Astrocyte (in vitro differentiated cells and primary cell): Measurements from ENCODE around the gene PIGT. TPM values are rescaled to one million over a fixed set of nuclear protein-coding genes. Genes with fewer than 3 reads are reported as not detected.

Experiments used
- DNase-seq: peaks from one replicate; pipeline ENCODE4 v3.0.0-alpha.2; 2010; ENCODE audit warnings: low read depth
- FAIRE-seq: peaks from 2 replicates; lab custom pipeline; 2011; peaks lifted over from hg19 to GRCh38; lab: Jason Lieb, UNC
- H2AFZ ChIP-seq: 2 replicates; pipeline ENCODE4 v1.6.0; 2012; ENCODE audit warnings: low read depth, low read length, inconsistent platforms
- H3K27ac ChIP-seq: 2 replicates; pipeline ENCODE4 v1.5.1; 2011; ENCODE audit warnings: low read depth, low read length, inconsistent platforms
- H3K27me3 ChIP-seq: 2 replicates; pipeline ENCODE4 v1.6.0; 2011; ENCODE audit warnings: low read length, inconsistent platforms; ENCODE audit not compliant: insufficient read depth
- H3K36me3 ChIP-seq: 2 replicates; pipeline ENCODE4 v1.5.1; 2011; ENCODE audit warnings: low read length, inconsistent platforms; ENCODE audit not compliant: insufficient read depth
- H3K4me1 ChIP-seq: 2 replicates; pipeline ENCODE4 v1.5.1; 2011; ENCODE audit warnings: low read length, inconsistent platforms; ENCODE audit not compliant: insufficient read depth
- H3K4me2 ChIP-seq: 2 replicates; pipeline ENCODE4 v1.6.0; 2012; ENCODE audit warnings: low read length, inconsistent platforms
- H3K4me3 ChIP-seq: 2 replicates; pipeline ENCODE4 v1.5.1; 2011; ENCODE audit warnings: low read depth, mild to moderate bottlenecking, low read length, inconsistent platforms; ENCODE audit not compliant: insufficient read depth
- H3K79me2 ChIP-seq: 2 replicates; pipeline ENCODE4 v1.6.0; 2012; ENCODE audit warnings: mild to moderate bottlenecking, low read length, inconsistent platforms; ENCODE audit not compliant: insufficient read depth
- H3K9ac ChIP-seq: 2 replicates; pipeline ENCODE4 v1.6.0; 2012; ENCODE audit warnings: mild to moderate bottlenecking, low read length, inconsistent platforms
- H3K9me3 ChIP-seq: 2 replicates; pipeline ENCODE4 v1.5.1; 2012; ENCODE audit warnings: low read depth, mild to moderate bottlenecking, low read length, inconsistent platforms; ENCODE audit not compliant: insufficient read depth
- H4K20me1 ChIP-seq: 2 replicates; pipeline ENCODE4 v1.6.0; 2012; ENCODE audit warnings: low read length, inconsistent platforms; ENCODE audit not compliant: insufficient read depth
- H3K27ac Mint-ChIP-seq: one replicate; pipeline ENCODE4 v1.8.0; 2021; ENCODE audit warnings: mild to moderate bottlenecking, mixed read lengths; ENCODE audit not compliant: unreplicated experiment
- H3K27me3 Mint-ChIP-seq: one replicate; pipeline ENCODE4 v1.8.0; 2021; ENCODE audit warnings: low read depth, mixed read lengths; ENCODE audit not compliant: unreplicated experiment
- H3K36me3 Mint-ChIP-seq: one replicate; pipeline ENCODE4 v1.8.0; 2021; ENCODE audit warnings: low read depth, mixed read lengths; ENCODE audit not compliant: unreplicated experiment
- H3K4me1 Mint-ChIP-seq: one replicate; pipeline ENCODE4 v1.8.0; 2021; ENCODE audit warnings: low read depth, mixed read lengths; ENCODE audit not compliant: unreplicated experiment
- H3K4me3 Mint-ChIP-seq: one replicate; pipeline ENCODE4 v1.8.0; 2021; ENCODE audit warnings: mild to moderate bottlenecking, moderate library complexity, mixed read lengths; ENCODE audit not compliant: unreplicated experiment
- H3K9me3 Mint-ChIP-seq: one replicate; pipeline ENCODE4 v1.8.0; 2021; ENCODE audit warnings: mild to moderate bottlenecking, mixed read lengths; ENCODE audit not compliant: unreplicated experiment
- CTCF ChIP-seq: IDR thresholded peaks from 2 replicates; pipeline ENCODE4 v1.5.1; 2011; ENCODE audit warnings: low read depth, mild to moderate bottlenecking, inconsistent platforms, low read length, moderate library complexity; ENCODE audit not compliant: insufficient read depth
- EZH2 ChIP-seq: IDR thresholded peaks from 2 replicates; pipeline ENCODE4 v1.6.1; 2012; ENCODE audit warnings: mild to moderate bottlenecking, low read length, inconsistent platforms; ENCODE audit not compliant: insufficient read depth
- total RNA-seq: library from RNA; stranded (reverse); gene quantifications from 2 replicates; pipeline ENCODE4 v1.2.1, GENCODE V29; 2021

The PIGT gene
- total RNA-seq, 1 donor from 2014 or later: 83.7 TPM

- no peak for FAIRE-seq
- no peak for TF ChIP-seq CTCF
- no peak for TF ChIP-seq EZH2
- H3K4me1 Mint-ChIP-seq: no peaks in the 10 kb centered on the region
These were observed 3.3 kb upstream of the PIGT start for GRCh38 chr20:45412653-45413052.

GRCh38 chr20:45413479-45413878 is 2.5 kb upstream of the PIGT start:
- no peaks in the 10 kb centered on the region for H3K9me3 Mint-ChIP-seq
- H2AFZ ChIP-seq: no peak overlapping the region
- H3K4me3 ChIP-seq: no peak overlapping the region
- H3K27ac Mint-ChIP-seq: no peak overlapping the region
- DNase-seq: no peak
- TF ChIP-seq EZH2 (no peak), CTCF (no peak)
- peaks cover 25% of the 10 kb centered on the region for H3K79me2 ChIP-seq
- H3K36me3 Mint-ChIP-seq: peaks cover 6% of the 10 kb centered on the region
- H3K9me3 ChIP-seq: no peaks in the 10 kb centered on the region
- peaks cover 4% of the 10 kb centered on the region for H4K20me1 ChIP-seq
- H3K4me3 Mint-ChIP-seq: no peak overlapping the region
- H3K36me3 ChIP-seq: no peaks in the 10 kb centered on the region
- no peaks in the 10 kb centered on the region for H3K4me1 Mint-ChIP-seq
- H3K9ac ChIP-seq: no peak overlapping the region
- H3K27me3 Mint-ChIP-seq: no peaks in the 10 kb centered on the region
- no peak overlapping the region for H3K27ac ChIP-seq
- FAIRE-seq: no peak
- H3K4me1 ChIP-seq: peaks cover 13% of the 10 kb centered on the region
- H3K4me2 ChIP-seq: no peak overlapping the region
- no peaks in the 10 kb centered on the region for H3K27me3 ChIP-seq

More at GRCh38 chr20:45412653-45413052, 3.3 kb upstream of the PIGT start:
- Mint-ChIP-seq H3K36me3 (peaks cover 6% of the 10 kb centered on the region), H3K27ac (no peak overlapping the region), H3K4me3 (no peak overlapping the region), H3K9me3 (no peaks in the 10 kb centered on the region), H3K27me3 (peaks cover 3% of the 10 kb centered on the region)
- Histone ChIP-seq H3K4me1 (peaks cover 13% of the 10 kb centered on the region), H4K20me1 (peaks cover 2% of the 10 kb centered on the region), H3K9ac (no peak overlapping the region), H3K4me2 (no peak overlapping the region), H3K27ac (no peak overlapping the region), H2AFZ (no peak overlapping the region), H3K4me3 (no peak overlapping the region), H3K36me3 (no peaks in the 10 kb centered on the region), H3K9me3 (no peaks in the 10 kb centered on the region), H3K27me3 (no peaks in the 10 kb centered on the region), H3K79me2 (peaks cover 16% of the 10 kb centered on the region)
- DNase-seq: no peak

- no peak overlapping the region for H3K27ac ChIP-seq
- H3K4me2 ChIP-seq: peak overlapping the region; percentile 91
- H3K4me1 ChIP-seq: peaks cover 27% of the 10 kb centered on the region
- FAIRE-seq (no peak), DNase-seq (no peak)
- H4K20me1 ChIP-seq: peaks cover 12% of the 10 kb centered on the region
- H3K79me2 ChIP-seq: peaks cover 29% of the 10 kb centered on the region
- no peak overlapping the region for H2AFZ ChIP-seq
- no peaks in the 10 kb centered on the region for H3K9me3 ChIP-seq
- TF ChIP-seq EZH2 (no peak), CTCF (no peak)
- Mint-ChIP-seq H3K4me3 (peak overlapping the region; percentile 94), H3K27ac (no peak overlapping the region), H3K9me3 (no peaks in the 10 kb centered on the region), H3K36me3 (peaks cover 1% of the 10 kb centered on the region), H3K4me1 (no peaks in the 10 kb centered on the region), H3K27me3 (no peaks in the 10 kb centered on the region)
- peak overlapping the region; percentile 79 for H3K4me3 ChIP-seq
- H3K9ac ChIP-seq: peak overlapping the region; percentile 92
- H3K27me3 ChIP-seq: no peaks in the 10 kb centered on the region
- H3K36me3 ChIP-seq: peaks cover 17% of the 10 kb centered on the region
These were observed 976 bp downstream of the PIGT start for GRCh38 chr20:45416917-45417316.
